Measurements from ENCODE around the gene PTPRD. TPM values are rescaled to one million over a fixed set of nuclear protein-coding genes. Genes with fewer than 3 reads are reported as not detected.

The PTPRD gene
- polyA plus RNA-seq, 1 donor, result 55.8 TPM

DNA sequence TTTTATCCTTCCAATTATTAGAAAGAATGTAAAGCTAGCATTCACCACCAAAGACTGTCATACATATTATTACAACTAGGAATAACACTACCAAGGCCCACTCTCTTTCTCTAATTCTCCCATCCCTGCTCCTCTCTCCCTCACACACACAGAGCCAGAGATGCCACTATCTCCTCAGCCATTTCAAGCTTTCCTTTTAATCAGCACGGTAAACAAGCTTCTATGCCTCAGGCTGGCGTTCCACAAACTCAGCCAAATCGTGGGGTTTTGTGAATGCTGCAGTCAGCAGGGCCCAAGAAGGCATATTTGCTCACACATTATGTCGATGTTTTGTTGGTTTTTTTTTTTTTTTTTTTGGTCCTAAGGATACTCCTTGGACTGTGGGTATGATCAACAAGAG, 1833.3 kb downstream of the PTPRD start:
- no peak for DNase-seq (ENCODE audit: low read depth)

DNA sequence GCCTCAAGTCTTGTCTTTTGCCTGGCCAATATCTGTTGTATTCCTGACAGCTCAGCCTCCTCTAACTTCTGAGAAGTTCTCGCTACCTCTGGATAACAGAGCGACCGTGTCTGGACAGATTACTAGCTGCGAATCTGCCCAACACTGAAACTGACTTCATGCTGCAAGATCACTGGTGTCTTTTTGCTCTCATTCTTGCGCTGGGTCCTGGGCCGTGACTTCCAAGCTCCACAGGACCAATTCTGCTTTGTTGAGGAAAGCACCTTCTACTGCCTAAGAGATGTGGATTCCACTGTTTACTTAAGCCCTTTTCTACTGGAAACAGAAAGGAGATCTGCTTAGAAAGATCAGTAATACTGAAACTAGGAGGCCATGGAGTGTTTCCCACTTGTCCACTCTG, 1834.4 kb downstream of the PTPRD start:
- DNase-seq (ENCODE audit: low read depth), result no peak

DNA sequence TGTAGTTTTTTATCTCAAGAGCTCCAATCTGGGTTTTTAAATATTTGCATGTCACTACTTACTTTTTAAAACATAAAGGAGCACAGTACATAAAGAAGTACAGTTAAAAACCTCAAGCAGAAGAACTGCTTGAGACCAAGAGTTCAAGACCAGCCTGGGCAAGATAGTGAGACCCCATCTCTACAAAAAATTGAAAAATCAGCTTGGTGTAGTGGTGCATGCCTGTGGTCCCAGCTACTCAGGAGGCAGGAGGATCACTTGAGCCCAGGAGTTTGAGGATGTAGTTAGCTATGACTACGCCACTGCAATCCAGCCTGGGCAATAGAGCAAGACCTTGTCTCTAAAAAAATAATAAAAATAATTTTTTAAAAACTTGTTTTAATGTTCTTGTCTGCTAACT, 1840.5 kb downstream of the PTPRD start:
- no peak for DNase-seq (ENCODE audit: low read depth)

DNA sequence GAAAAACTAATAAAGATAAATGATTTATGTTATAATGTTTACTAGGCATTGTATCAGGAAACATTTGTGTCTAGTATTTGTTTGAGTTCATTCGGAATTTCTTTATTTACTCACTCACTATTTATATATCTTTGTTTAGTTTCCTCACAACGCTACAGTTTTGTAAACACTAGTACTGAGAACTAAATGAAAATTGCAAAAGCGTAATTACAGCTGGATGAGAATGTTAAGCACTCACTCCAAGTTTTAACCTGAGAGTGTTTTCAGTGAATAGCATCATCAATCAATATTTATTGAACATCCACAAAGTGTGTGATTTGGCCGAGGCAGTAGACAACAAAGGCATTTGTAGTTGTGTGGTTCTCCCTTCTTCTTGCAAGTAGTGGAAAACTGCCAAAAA, 1843.6 kb downstream of the PTPRD start:
- no peak for DNase-seq (ENCODE audit: low read depth)

- no peak for DNase-seq (ENCODE audit: low read depth)
Observed at GRCh38 chr9:8766096-8766495, 1846.7 kb downstream of the PTPRD start.

DNA sequence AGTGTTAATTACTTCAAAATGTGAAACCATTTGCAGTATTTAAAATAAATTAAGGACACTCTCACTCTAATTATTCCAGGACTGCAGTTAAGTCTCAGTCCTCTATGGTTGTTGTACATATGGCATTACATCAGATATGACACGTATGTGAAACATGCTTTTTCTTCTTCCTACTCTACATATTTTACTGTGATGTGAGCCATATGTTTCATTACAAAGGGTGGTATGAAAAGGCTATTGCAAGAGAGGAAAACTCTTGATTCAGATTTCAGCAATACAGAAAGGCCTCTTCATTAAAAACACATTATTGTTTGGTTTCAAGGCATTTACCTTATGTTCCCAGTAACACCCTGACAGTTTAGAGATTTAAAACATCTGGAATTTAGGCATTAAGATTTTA, 1848.8 kb downstream of the PTPRD start:
- DNase-seq (ENCODE audit: low read depth), result no peak

GRCh38 chr9:8762479-8763085, 1850.2 kb downstream of the PTPRD start:
- no peak for DNase-seq (ENCODE audit: low read depth)

GRCh38 chr9:8760000-8760767, 1852.6 kb downstream of the PTPRD start:
- DNase-seq (ENCODE audit: low read depth), result no peak

GRCh38 chr9:8757881-8758280, 1854.9 kb downstream of the PTPRD start:
- no peak for DNase-seq (ENCODE audit: low read depth)

DNA sequence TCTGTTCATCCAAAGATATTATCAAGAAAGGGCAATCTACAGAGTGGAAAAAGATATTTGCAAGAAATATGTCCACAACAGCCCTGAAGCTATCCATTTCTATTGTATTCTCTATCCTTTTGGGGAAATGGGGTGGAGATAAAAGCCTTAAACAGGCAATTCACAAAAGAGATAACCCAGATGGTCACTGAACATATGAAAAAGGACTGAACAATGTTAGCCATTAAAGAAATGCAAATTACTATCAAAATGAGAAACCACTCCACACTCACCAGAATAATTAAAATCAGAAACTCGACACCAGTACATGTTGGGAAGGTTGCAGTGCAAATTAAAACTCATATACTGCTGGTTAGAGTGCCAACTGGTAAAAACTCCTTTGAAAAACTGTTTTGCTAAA, 1858.1 kb downstream of the PTPRD start:
- no peak for DNase-seq (ENCODE audit: low read depth)

- no peak for DNase-seq (ENCODE audit: low read depth)
Observed at GRCh38 chr9:8751406-8751930, 1861.3 kb downstream of the PTPRD start.

DNA sequence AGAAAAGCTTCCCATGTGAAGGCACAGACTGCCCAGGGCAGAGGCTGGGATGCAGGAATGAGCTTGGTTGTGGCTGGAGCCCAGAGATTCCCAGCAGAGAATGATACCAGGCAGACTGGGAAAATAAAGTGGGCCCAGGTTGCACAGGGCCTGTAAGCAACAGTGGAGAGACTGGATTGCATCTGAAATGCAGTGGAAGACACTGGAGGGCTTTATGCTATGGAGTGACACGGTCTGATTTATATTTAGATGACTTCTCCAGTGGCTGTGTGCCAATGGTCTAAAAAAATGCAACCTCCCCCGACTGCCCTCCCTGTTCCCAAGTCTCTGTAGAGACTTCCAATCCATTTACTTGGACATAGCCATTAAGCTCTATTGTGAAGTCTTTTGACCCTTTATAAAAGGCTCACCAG, 1862.2 kb downstream of the PTPRD start:
- DNase-seq (ENCODE audit: low read depth), result no peak

DNA sequence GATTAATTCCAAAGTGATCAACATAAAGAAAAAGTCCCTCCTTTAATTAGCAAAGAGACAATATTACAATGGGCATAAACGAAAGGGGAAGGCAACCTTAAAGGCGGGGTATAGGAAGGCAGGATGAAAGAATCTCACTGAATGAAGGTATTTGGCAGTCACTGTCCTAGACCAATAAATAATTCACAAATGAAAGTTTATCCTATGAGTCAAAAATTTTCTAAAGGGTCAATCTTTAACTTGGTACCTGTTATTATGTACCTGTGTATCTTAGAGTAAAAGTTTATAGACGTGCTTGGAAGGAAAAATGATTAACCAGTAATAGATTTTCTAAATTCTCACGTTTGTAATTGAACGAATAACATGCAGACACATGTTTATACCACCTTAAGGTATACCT, 1867.5 kb downstream of the PTPRD start:
- no peak for DNase-seq (ENCODE audit: low read depth)

GRCh38 chr9:8738945-8739344, 1873.9 kb downstream of the PTPRD start:
- DNase-seq (ENCODE audit: low read depth), result no peak

- no peak for DNase-seq (ENCODE audit: low read depth)
Observed at GRCh38 chr9:8736805-8737204, 1876.0 kb downstream of the PTPRD start.

- DNase-seq (ENCODE audit: low read depth), result no peak
Observed at GRCh38 chr9:8734760-8735159, 1878.0 kb downstream of the PTPRD start.

DNA sequence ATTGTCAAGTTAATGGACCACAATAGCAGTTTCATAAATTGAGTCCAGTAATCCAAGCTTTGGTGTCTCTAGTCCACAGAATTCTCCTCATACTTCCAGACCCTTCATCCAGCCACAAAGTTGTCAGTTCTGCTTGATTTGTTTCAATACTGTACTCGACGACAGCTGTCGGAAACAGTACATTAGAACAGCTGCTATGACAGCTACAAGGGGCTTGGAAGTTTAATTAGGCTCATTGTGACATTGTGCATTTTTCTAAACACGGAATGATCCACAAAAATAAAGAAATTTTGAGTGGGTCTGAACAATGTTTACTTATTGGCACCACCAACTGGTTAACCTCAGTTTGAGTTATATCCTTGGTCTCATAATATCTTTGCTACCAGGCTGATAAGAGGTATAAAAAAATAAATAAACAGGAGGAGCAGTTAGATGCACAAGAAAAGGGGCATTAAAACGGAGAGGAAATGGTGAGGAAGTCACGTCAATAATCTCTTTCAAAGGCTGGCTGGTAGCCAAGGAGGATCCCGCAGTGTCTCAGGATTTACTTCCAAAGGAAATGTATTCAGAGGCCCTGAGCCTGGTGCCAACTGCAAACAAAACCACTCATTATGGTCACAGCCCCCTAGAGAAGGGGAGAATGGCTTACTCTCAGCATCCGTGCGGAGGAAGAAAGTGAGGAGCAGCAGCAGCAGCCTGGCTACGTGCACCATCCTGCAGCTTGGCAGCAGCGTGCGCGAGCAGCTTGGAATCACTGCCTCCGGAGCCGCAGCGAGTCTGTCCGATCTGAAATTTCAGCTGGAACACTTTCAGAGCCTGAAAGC, 1879.5 kb downstream of the PTPRD start:
- DNase-seq (ENCODE audit: low read depth), result no peak

DNA sequence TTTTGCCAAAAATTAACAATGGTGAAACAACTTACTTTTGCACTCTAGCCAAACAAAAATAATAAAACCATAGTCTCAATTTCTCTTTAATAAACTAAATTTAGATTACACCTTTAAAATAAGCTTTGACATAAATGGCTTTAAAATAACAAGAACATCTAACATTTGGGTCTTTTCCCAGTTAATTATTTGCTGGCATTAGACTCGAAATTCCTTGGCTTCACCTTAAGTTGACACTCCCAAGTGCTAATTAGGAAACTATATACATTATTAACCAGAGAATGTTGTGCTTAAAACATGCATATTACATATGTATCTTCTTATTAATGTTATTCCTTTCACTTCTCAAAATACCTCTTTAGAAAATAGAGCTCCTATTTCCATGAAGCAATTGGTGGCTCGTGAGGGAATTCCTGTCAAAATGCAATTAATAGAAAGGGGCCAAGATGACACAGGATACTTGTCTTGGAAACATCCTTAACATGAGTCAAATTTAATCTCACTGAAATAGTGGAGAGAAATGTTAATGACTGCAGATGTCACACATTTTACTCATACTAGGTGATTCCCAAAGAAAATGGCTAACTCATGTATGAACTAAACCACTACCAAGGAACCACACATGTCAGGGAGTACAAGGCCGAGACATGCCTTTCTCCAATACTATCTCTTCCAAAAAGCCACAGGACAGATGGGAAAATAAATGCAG, 1880.3 kb downstream of the PTPRD start:
- DNase-seq (ENCODE audit: low read depth), result no peak

DNA sequence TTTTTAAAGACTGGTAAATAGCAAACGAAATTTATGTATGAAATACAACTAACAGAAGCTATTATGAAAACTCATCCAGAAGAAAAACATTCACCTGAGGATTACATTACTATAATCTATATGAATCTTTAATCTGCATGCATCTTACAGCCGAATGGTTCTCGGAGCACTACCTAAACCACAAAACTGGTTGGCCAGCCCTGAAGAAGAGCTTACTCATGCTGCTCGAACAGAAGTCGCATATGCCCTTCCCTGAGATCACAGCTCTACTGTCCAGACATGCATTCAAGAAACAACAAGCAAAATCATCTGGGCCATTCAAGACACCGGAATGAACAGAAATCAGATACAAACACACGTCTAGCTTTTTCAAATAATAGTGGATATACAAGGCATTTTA, 1882.2 kb downstream of the PTPRD start:
- no peak for DNase-seq (ENCODE audit: low read depth)

DNA sequence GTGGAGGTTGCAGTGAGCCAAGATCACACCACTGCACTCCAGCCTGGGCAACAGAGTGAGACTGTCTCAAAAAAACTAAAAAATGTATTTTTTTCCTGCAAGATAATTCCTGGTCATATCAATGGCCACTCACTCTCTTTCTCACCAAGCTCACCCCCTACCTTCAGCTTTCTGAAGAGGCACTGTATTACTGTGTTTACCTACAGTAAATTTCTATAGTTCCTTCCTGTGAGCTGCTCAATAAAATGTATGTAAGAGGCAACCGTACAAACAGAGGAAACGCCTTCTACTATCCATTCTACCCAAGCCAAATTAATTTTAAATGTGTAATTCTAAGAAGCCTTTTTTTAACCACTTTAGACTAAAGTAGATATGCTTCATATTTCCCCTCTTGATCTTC, 1883.9 kb downstream of the PTPRD start:
- DNase-seq (ENCODE audit: low read depth), result no peak

- no peak for DNase-seq (ENCODE audit: low read depth)
Observed at GRCh38 chr9:8727191-8727590, 1885.6 kb downstream of the PTPRD start.

DNA sequence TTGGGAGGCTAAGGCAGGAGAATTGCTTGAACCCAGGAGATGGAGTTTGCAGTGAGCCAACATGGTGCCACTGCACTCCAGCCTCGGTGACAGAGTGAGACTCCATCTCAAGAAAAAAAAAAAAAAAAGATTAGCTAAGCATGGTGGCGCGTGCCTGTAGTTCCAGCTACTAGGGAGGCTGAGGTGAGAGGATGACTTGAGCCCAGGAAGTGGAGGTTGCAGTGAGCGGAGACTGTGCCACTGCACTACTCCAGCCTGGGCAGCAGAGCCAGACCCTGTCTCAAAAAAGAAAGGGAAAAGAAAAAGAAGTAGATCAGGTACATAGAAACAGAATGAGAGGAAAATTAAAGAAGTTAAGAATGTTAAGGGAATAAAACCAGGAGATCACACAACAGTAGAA, 1886.1 kb downstream of the PTPRD start:
- DNase-seq (ENCODE audit: low read depth), result no peak

Measured in forelimb muscle (tissue), 1 donor.